Upper lobe of right lung (tissue), 1 donor: Measurements from ENCODE around the gene DHRS7B. TPM values are rescaled to one million over a fixed set of nuclear protein-coding genes. Genes with fewer than 3 reads are reported as not detected.
A peak's percentile ranks its signal among the peaks of the same experiment; 100 is the strongest.

Experiments
- ATAC-seq: fragments of 200-7000 bp; cut with Tn5 transposase; one replicate; pipeline ENCODE4 v1.9.1; 2020; ENCODE audit warnings: mild to moderate bottlenecking, moderate library complexity
- DNase-seq: peaks from one replicate; pipeline ENCODE4 v3.0.0-alpha.2; 2020
- H3K27ac ChIP-seq: fragments of 200-600 bp; one replicate; pipeline ENCODE4 v1.8.0; 2022
- H3K27me3 ChIP-seq: fragments of 200-600 bp; one replicate; pipeline ENCODE4 v1.8.0; 2022; ENCODE audit warnings: mild to moderate bottlenecking
- H3K36me3 ChIP-seq: fragments of 200-600 bp; one replicate; pipeline ENCODE4 v1.8.0; 2022
- H3K4me1 ChIP-seq: fragments of 200-600 bp; one replicate; pipeline ENCODE4 v1.8.0; 2022
- H3K4me3 ChIP-seq: fragments of 200-600 bp; one replicate; pipeline ENCODE4 v1.8.0; 2022; ENCODE audit warnings: mild to moderate bottlenecking
- H3K9me3 ChIP-seq: fragments of 200-600 bp; one replicate; pipeline ENCODE4 v1.8.0; 2022
- intact Hi-C: fragments of 100-400 bp; cut with DNase I; formaldehyde crosslinking; loops from one replicate; pipeline ENCODE4 v1.11.0; 2022
- total RNA-seq: library from RNA; stranded (reverse); fragmentation: NEBNext Ultra II Directional; extraction: Animal tissue kit (Norgen Biotek cat#: 25700); gene quantifications from one replicate; pipeline ENCODE4 v1.2.1, GENCODE V29; 2021
- TF ChIP-seq, protein P1 (sequence below): fragments of 200-600 bp; IDR thresholded peaks from one replicate; pipeline ENCODE4 v1.8.0; 2022; ENCODE audit warnings: antibody characterized with exemption
- donor health status: DM: no; HTN: yes; CAD: no; lungs with severe emphysema.

Gene DHRS7B
- total RNA-seq, 1 donor from 2014 or later, result 24.7 TPM

GRCh38 chr17:21171309-21171922 lies 44.7 kb downstream of the DHRS7B start:
- Histone ChIP-seq H3K27ac (no peak overlapping the region), H3K4me1 (peaks cover 35% of the 10 kb centered on the region), H3K4me3 (no peak overlapping the region), H3K36me3 (peaks cover 7% of the 10 kb centered on the region), H3K27me3 (no peaks in the 10 kb centered on the region), H3K9me3 (no peaks in the 10 kb centered on the region)
- TF ChIP-seq, protein P1, sequence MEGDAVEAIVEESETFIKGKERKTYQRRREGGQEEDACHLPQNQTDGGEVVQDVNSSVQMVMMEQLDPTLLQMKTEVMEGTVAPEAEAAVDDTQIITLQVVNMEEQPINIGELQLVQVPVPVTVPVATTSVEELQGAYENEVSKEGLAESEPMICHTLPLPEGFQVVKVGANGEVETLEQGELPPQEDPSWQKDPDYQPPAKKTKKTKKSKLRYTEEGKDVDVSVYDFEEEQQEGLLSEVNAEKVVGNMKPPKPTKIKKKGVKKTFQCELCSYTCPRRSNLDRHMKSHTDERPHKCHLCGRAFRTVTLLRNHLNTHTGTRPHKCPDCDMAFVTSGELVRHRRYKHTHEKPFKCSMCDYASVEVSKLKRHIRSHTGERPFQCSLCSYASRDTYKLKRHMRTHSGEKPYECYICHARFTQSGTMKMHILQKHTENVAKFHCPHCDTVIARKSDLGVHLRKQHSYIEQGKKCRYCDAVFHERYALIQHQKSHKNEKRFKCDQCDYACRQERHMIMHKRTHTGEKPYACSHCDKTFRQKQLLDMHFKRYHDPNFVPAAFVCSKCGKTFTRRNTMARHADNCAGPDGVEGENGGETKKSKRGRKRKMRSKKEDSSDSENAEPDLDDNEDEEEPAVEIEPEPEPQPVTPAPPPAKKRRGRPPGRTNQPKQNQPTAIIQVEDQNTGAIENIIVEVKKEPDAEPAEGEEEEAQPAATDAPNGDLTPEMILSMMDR, result no peak
- ATAC-seq (no peak), DNase-seq (no peak)
- intact Hi-C loops, result no loop called here

DNA sequence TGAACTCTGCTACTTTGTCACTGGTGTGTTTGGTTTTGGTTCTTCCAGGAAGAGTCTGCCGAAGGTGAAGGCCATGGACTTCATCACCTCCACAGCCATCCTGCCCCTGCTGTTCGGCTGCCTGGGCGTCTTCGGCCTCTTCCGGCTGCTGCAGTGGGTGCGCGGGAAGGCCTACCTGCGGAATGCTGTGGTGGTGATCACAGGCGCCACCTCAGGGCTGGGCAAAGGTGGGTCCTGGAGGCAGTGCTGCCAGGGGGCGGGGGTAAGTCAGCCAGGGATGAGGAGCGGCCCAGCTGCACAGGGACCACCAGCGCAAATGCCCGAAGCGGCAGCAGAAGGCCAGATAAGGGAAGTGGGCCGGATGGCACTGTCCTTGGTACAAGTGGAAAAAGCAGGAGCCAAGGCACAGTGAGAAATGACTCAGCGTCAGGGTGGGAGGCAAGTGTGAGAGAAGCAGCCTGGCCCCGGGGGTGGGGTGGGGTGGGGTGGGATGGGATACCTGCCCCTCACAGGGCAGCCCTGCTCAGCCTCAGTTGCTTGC lies 45.3 kb downstream of the DHRS7B start:
- H3K27me3 ChIP-seq, result no peaks in the 10 kb centered on the region
- H3K27ac ChIP-seq, result no peak overlapping the region
- H3K9me3 ChIP-seq, result no peaks in the 10 kb centered on the region
- TF ChIP-seq, protein P1, result no peak
- ATAC-seq, result no peak
- intact Hi-C loops, result no loop called here
- H3K4me1 ChIP-seq, result peaks cover 34% of the 10 kb centered on the region
- no peak overlapping the region for H3K4me3 ChIP-seq
- no peak for DNase-seq
- peaks cover 7% of the 10 kb centered on the region for H3K36me3 ChIP-seq

- Histone ChIP-seq H3K9me3 (no peaks in the 10 kb centered on the region), H3K27me3 (no peaks in the 10 kb centered on the region), H3K27ac (no peak overlapping the region), H3K4me1 (peaks cover 26% of the 10 kb centered on the region), H3K4me3 (no peak overlapping the region), H3K36me3 (peaks cover 7% of the 10 kb centered on the region)
- DNase-seq, result no peak
- ATAC-seq, result no peak
- intact Hi-C loops, result no loop called here
- TF ChIP-seq, protein P1, result no peak
These were observed 46.1 kb downstream of the DHRS7B start for GRCh38 chr17:21172846-21173245.

DNA sequence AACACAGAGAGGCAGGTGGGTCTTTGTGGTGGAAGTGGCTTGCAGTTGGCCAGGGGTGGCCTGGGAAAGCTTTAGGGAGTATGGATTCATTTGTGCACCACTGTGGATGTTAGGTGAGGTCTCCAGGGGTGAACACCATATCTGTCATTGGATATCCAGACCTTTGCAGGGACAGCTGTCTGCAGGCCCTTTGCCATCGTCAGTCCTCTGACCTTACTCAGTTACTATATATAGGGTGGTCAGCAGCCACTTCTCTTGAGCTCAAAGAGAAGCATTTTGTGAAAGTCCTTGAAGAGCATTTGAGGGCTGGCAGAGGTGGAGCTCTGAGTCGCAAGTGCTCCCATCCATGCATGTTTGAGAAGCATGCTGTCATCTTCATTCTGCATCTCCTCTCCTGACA lies 46.8 kb downstream of the DHRS7B start:
- DNase-seq (no peak), ATAC-seq (no peak)
- H3K36me3 ChIP-seq, result peaks cover 7% of the 10 kb centered on the region
- no peaks in the 10 kb centered on the region for H3K9me3 ChIP-seq
- peak overlapping the region; percentile 14 for H3K27ac ChIP-seq
- intact Hi-C loops, result no loop called here
- H3K4me3 ChIP-seq, result no peak overlapping the region
- H3K4me1 ChIP-seq, result peaks cover 22% of the 10 kb centered on the region
- H3K27me3 ChIP-seq, result no peaks in the 10 kb centered on the region
- TF ChIP-seq, protein P1, result no peak

- Histone ChIP-seq H3K27ac (peak overlapping the region; percentile 14), H3K36me3 (peaks cover 7% of the 10 kb centered on the region), H3K4me1 (peaks cover 22% of the 10 kb centered on the region), H3K4me3 (no peak overlapping the region), H3K27me3 (no peaks in the 10 kb centered on the region), H3K9me3 (no peaks in the 10 kb centered on the region)
- DNase-seq (no peak), ATAC-seq (no peak)
- TF ChIP-seq, protein P1, result no peak
- intact Hi-C loops, result no loop called here
These were observed 47.4 kb downstream of the DHRS7B start for GRCh38 chr17:21174186-21174585.
